GM23338 (cell line): ENCODE data around the gene ENPP7.

Source experiments
- CREB1 ChIP-seq: fragments of 250-450 bp; sonication (Bioruptor Pico); IDR thresholded peaks from 2 replicates; pipeline ENCODE4 v1.5.0; 2020; ENCODE audit warnings: low read depth, mild to moderate bottlenecking, moderate library complexity
- CTCF ChIP-seq, 2 experiments: fragments of 200-600 bp in 1 of 2; sonication (generic) in 1 of 2; conservative IDR thresholded peaks; 2 replicates each; pipeline versions ENCODE4 v1.5.1 to v1.6.1; 2016 to 2017; ENCODE audit warnings: antibody characterized with exemption in 2 of 2, low read depth in 2 of 2, mild to moderate bottlenecking in 2 of 2, moderate library complexity in 1 of 2
- ETS1 ChIP-seq: IDR thresholded peaks from 2 replicates; pipeline ENCODE4 v1.6.1; 2016; ENCODE audit warnings: antibody characterized with exemption
- EZH2 ChIP-seq: fragments of 200-600 bp; sonication (generic); IDR thresholded peaks from one replicate; pipeline ENCODE4 v1.8.0; 2017; ENCODE audit warnings: antibody characterized with exemption, mild to moderate bottlenecking, low read depth; ENCODE audit not compliant: unreplicated experiment
- EZH2phosphoT487 ChIP-seq: fragments of 200-600 bp; sonication (generic); IDR thresholded peaks from one replicate; pipeline ENCODE4 v1.8.1; 2018; ENCODE audit warnings: antibody characterized with exemption; ENCODE audit not compliant: unreplicated experiment
- POLR2AphosphoS5 ChIP-seq: IDR thresholded peaks from 2 replicates; pipeline ENCODE4 v1.6.1; 2016; ENCODE audit warnings: antibody characterized with exemption, low read depth
- REST ChIP-seq: IDR thresholded peaks from one replicate; pipeline ENCODE4 v1.6.1; 2018; ENCODE audit warnings: antibody characterized with exemption; ENCODE audit not compliant: unreplicated experiment
- ZNF114 ChIP-seq: fragments of 250-450 bp; sonication (Bioruptor Pico); IDR thresholded peaks from 2 replicates; pipeline ENCODE4 v1.5.0; 2020; ENCODE audit warnings: mild to moderate bottlenecking, moderate library complexity

GRCh38 chr17:79779661-79780365 lies 49.1 kb downstream of the ENPP7 start:
- no peak for TF ChIP-seq CTCF (conservative IDR thresholded peaks at IDR 0.05; ENCODE audit: low read depth in 2 of 2)
- no peak for TF ChIP-seq REST
- no peak for TF ChIP-seq CREB1 (CRISPR knock-in tag)
- no peak for TF ChIP-seq EZH2
- no peak for TF ChIP-seq POLR2AphosphoS5
- TF ChIP-seq EZH2phosphoT487, result no peak
- TF ChIP-seq ETS1, result no peak
- TF ChIP-seq ZNF114 (CRISPR knock-in tag), result no peak
